ENCODE measurements around the gene PPFIBP1.
"Not testable (repeated sequence)": the region's sequence is repeated elsewhere in the genome, so short reads cannot be mapped to it uniquely, and the experiment has no call there.

The PPFIBP1 gene

GRCh38 chr12:27542628-27543027 is 18.6 kb downstream of the PPFIBP1 start:
- peak; percentile 92 for DNase-seq (ENCODE audit: low read depth)

GRCh38 chr12:27544858-27545257 is 20.9 kb downstream of the PPFIBP1 start:
- not testable (repeated sequence) for DNase-seq (ENCODE audit: low read depth)

- DNase-seq (ENCODE audit: low read depth) = no peak
Measured at GRCh38 chr12:27545665-27546064, 21.7 kb downstream of the PPFIBP1 start.

GRCh38 chr12:27547592-27547991 is 23.6 kb downstream of the PPFIBP1 start:
- DNase-seq (ENCODE audit: low read depth) = no peak

GRCh38 chr12:27548301-27549199 is 24.5 kb downstream of the PPFIBP1 start:
- DNase-seq (ENCODE audit: low read depth) = no peak

DNA sequence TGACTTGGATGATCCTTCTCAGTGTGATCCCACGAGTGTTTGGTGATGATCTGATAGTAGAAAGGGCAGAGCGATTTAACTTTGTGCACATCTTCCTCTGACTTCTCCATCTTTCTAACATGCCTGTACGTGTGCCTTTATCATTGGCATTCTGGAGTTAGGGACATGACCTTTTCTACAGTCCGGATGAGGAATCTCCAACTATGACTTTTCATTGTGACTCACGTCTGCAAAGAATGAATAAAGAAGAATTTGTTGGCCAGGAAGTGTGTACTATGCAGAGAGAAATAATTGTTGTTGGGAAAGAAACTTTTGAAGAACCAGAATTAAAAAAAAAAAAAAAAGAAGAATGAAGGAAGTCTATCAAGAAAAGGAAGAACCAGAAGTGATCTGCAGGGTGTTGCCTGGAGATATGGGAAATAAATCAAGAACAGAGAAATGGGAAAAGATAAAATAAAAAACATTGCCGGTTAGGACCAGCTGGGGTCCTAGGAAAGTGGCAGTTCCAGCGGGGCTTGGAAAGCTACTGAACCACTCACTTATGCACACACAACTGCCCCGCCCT is 25.3 kb downstream of the PPFIBP1 start:
- peak; percentile 94 for DNase-seq (ENCODE audit: low read depth)

GRCh38 chr12:27549801-27550652 is 26.0 kb downstream of the PPFIBP1 start:
- peak; percentile 98 for DNase-seq (ENCODE audit: low read depth)

- no peak for DNase-seq (ENCODE audit: low read depth)
Measured at GRCh38 chr12:27550653-27550975, 26.6 kb downstream of the PPFIBP1 start.

- DNase-seq (ENCODE audit: low read depth) = no peak
Measured at GRCh38 chr12:27551172-27551840, 27.3 kb downstream of the PPFIBP1 start.

GRCh38 chr12:27552235-27552634 is 28.2 kb downstream of the PPFIBP1 start:
- no peak for DNase-seq (ENCODE audit: low read depth)

DNA sequence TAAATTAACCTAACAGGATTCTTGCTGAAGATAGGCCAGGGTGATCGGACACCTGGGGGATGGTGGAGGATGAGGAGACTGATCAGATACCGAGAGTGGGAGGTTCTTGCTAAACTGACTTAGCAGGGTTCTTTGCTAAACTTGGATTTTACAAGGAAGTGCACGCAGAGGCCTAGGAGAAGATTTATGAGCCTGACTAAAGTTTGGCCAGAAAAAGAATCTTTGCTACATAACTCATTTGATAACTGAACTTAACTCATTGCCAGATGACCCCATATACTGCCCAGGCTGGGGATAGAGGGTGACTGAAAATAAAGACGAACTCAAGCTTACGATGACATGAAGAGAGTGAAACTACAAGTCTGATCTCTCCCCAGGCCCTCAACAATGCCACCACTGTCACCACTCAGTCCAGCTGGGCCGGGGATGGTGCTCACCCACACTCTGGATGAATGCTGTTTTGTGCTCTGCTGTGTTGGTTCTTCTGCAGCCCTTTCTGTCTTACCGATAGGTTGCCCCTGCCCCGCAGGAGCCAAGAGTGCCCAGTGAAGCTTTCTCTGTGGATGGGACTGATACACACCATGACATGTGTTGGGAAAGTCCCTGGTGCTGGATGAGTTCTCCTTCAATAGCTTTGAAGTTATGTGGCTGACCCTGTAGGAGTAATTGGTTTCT is 29.0 kb downstream of the PPFIBP1 start:
- peak; percentile 36 for DNase-seq (ENCODE audit: low read depth)

- no peak for DNase-seq (ENCODE audit: low read depth)
Measured at GRCh38 chr12:27553941-27554340, 29.9 kb downstream of the PPFIBP1 start.

- DNase-seq (ENCODE audit: low read depth) = peak; percentile 43
Measured at GRCh38 chr12:27554421-27555186, 30.6 kb downstream of the PPFIBP1 start.

DNA sequence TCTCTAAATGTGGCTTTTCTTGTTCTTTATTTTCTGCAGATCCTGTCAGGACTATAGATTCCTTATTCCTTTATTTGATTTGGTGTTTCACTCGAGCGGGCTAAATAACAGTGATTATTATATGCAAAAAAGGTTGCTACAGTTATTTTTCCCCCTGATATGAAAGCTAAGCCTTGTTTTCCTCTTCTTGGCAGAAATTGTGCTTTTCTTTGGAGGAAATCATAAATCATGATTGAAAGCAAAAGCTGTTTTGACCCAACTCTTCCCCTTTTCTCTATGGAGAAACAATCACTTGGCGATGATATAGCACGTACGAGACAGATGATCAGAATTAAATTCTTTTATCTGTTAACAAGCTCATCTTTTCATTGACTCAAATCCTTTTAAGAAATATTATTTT is 31.4 kb downstream of the PPFIBP1 start:
- DNase-seq (ENCODE audit: low read depth) = no peak

DNA sequence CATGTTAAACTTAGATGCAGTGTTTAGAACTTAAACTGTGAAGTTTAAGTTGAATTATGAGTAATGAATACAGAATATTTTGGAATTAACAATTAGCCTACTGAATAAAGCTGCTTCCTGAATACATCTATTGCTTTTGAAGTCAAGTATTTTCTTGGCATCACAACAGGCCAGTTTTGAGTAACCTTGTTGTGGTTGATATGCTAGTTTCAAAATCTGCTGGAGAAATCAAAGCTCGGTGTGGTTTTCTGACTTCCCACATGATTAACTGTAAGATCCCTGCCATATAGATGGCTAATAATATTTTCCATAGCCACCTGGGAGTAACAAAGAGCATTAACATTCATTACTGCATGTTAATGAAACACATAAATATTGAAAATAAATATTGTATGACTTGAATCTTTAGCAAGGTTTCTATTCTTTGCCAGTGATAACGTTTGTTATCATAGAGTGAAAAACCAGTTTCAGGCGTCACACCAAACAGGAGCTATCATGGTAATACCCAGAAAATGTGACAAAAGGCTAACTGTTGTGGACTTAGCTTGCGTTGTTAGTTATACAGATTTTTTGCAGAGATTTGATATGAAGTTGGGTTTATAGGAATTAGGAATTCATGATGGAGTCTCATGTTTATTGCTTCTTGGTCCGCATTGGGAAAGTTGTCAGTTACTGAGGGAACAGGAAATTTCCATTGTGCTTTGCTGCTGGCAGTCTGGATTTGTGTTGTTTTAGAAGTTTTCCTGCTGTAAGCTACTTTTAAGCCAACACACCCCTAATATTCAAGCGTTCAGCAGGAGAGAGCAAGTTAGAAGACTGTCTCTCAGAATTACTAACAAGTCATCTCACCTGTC is 32.1 kb downstream of the PPFIBP1 start:
- no peak for DNase-seq (ENCODE audit: low read depth)

DNA sequence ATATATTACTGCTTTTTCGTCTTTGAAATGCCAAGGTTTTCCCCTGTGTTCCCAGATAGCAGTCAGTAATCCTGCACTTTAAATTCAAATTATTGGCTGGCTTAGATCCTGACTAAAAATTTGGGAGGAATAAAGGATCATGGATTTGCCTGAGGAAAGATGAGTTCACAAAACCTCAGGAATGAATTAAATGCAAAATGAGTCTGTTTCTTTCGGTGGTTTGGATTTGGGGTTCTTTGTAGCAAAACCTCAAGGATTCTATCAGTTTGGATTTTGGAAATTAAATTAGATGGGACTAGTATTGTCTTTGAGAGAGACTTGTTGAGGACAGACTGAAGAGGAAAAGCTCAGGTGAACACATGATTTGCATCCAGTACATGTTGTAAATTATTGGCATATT is 36.1 kb downstream of the PPFIBP1 start:
- no peak for DNase-seq (ENCODE audit: low read depth)

DNA sequence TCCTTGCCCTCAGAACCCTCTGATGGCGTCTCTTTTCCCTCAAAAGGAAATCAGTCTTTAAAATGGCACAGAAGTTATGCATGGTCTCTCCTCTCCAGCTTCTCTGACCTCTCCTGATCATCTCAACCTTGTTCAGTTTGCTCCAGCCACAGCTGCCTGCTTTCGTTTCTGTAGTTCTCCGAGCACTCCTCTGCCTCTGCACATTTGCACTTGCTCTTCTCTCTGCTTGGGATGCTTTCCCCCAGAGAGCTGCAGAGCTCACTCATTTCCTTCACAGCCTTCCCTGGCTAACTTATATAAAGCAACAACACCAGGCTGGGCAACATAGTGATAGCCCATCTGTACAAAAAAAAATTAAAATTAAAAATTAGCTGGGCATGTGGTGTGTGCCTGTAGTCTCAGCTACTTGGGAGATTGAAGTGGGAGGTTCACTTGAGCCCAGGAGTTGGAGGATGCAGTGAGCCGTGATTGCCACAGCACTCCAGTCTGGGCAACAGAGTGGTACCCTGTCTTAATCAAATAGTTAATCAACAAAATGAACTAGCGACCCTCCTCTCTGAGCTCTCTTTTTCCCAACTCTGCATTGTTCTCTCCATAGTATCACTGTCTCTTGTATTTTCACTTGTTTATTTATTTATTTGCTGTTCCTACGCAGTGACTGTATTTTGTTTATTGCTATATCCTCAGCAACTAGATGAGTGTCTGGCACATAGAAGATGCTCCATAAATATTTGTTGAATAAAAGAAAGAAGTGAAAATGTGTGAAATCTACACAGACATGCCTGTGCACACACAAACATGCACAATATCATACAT is 37.7 kb downstream of the PPFIBP1 start:
- DNase-seq (ENCODE audit: low read depth) = no peak

- DNase-seq (ENCODE audit: low read depth) = peak; percentile 53
Measured at GRCh38 chr12:27564612-27565213, 40.7 kb downstream of the PPFIBP1 start.

- DNase-seq (ENCODE audit: low read depth) = no peak
Measured at GRCh38 chr12:27566159-27566558, 42.2 kb downstream of the PPFIBP1 start.

Data from ELR (cell line).